HG03196 (cell line): ENCODE data around the gene ZNF280B.
"Not testable (repeated sequence)": the region's sequence is repeated elsewhere in the genome, so short reads cannot be mapped to it uniquely, and the experiment has no call there.

ENCODE experiments used
- ATAC-seq: cut with Tn5 transposase; IDR thresholded peaks from one replicate; pipeline ENCODE4 v1.9.1; 2021; ENCODE audit not compliant: unreplicated experiment

ZNF280B gene

DNA sequence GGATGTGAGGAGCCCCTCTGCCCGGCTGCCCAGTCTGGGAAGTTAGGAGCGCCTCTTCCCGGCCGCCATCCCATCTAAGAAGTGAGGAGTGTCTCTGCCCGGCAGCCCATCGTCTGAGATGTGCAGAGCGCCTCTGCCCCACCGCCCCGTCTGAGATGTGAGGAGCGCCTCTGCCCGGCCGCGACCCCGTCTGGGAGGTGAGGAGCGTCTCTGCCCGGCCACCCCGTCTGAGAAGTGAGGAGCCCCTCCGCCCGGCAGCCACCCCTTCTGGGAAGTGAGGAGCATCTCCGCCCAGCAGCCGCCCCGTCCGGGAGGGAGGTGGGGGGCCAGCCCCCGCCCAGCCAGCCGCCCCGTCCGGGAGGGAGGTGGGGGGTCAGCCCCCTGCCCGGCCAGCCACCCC is 66.9 kb downstream of the ZNF280B start:
- ATAC-seq: not testable (repeated sequence)

- no peak for ATAC-seq
Observed at GRCh38 chr22:22440188-22440587, 68.4 kb downstream of the ZNF280B start.
